Ovary (tissue), 9 donors: ENCODE measurements around the gene RAB31. TPM values are rescaled to one million over a fixed set of nuclear protein-coding genes. Genes with fewer than 3 reads are reported as not detected.
A peak's percentile ranks its signal among the peaks of the same experiment; 100 is the strongest.

Source experiments
- DNase-seq, 5 donors: peaks; one replicate each; pipeline ENCODE4 v3.0.0-alpha.2; 2019 to 2020
- H3K27ac ChIP-seq, 2 donors: fragments of 200-600 bp; one replicate each; pipeline versions ENCODE4 v1.5.1 to v1.8.0; 2019 to 2022
- H3K27me3 ChIP-seq: fragments of 200-600 bp; one replicate; pipeline ENCODE4 v1.8.0; 2022
- H3K36me3 ChIP-seq: fragments of 200-600 bp; sonication (generic); one replicate; pipeline ENCODE4 v1.5.1; 2019
- H3K4me1 ChIP-seq: one replicate; pipeline ENCODE4 v1.8.1; 2013; ENCODE audit warnings: mild to moderate bottlenecking, moderate library complexity; ENCODE audit not compliant: insufficient read depth
- H3K4me3 ChIP-seq: fragments of 200-600 bp; sonication (generic); one replicate; pipeline ENCODE4 v1.5.1; 2017
- H3K9me3 ChIP-seq, 2 donors: fragments of 200-600 bp in 1 of 2; sonication (generic) in 1 of 2; one replicate each; pipeline versions ENCODE4 v1.5.1 to v1.8.1; 2013 to 2019; ENCODE audit warnings: mild to moderate bottlenecking in 1 of 2, moderate library complexity in 1 of 2
- CTCF ChIP-seq, 3 donors: fragments of 450-650 bp in 2 of 3; fragments of 200-600 bp in 1 of 3; IDR thresholded peaks; one replicate each; pipeline versions ENCODE4 v1.5.1 to v1.8.0; 2016 to 2022; ENCODE audit warnings: antibody characterized with exemption in 3 of 3, mild to moderate bottlenecking in 1 of 3
- EP300 ChIP-seq: sonication (generic); formaldehyde crosslinking; IDR thresholded peaks from one replicate; pipeline ENCODE4 v1.6.1; 2017; ENCODE audit warnings: antibody characterized with exemption
- POLR2A ChIP-seq: fragments of 450-650 bp; IDR thresholded peaks from one replicate; pipeline ENCODE4 v1.6.1; 2017; ENCODE audit warnings: antibody characterized with exemption, mild to moderate bottlenecking, moderate library complexity
- WGBS, 3 donors: extraction: QIAGEN DNeasy Blood & Tissue Kit in 1 of 3; methylation state at CpG; one replicate each; pipeline versions ENCODE4 v1.1.5 to v1.1.7; 2013 to 2017; 5-methylcytosine and 5-hydroxymethylcytosine counted together
- intact Hi-C, 4 donors: fragments of 100-400 bp; cut with DNase I; formaldehyde crosslinking; loops; one replicate each; pipeline versions ENCODE4 v1.11.0 to v1.15.1; 2022 to 2023
- polyA plus RNA-seq, 2 donors: library from polyadenylated mRNA; stranded (reverse); fragments of 200-250 nt in 1 of 2; fragments of 350-450 nt in 1 of 2; fragmentation: Illumina TruSeq in 1 of 2; extraction: RNeasy Lipid Tissue Mini Kit (QIAGEN cat#74804) in 1 of 2; gene quantifications; one replicate each; pipeline ENCODE4 v1.2.3, GENCODE V29; 2013 to 2014
- total RNA-seq, 7 donors: library from RNA; depleted of rRNA in 2 of 7; stranded (reverse); fragments of >200 nt in 2 of 7; fragmentation: NEBNext Ultra II Directional in 3 of 7; extraction: Animal tissue kit (Norgen Biotek cat#: 25700) in 3 of 7; gene quantifications; one replicate each; pipeline versions ENCODE4 v1.1.0 to v1.2.4, GENCODE V29; 2016 to 2023
- donor health status: DM: no; HTN: no; CAD: no; lungs with moderate emphysema.
- donor health status: DM: no; HTN: no; CAD: no.
- donor health status: Bipolar disorder and iron deficiency.
- donor health status: DM: yes; HTN: yes; CAD: no.
- donor health status: DM: no; HTN: no; CAD: no.
- donor health status: DM: yes; HTN: yes; CAD: no.

The RAB31 gene
- total and polyA plus RNA-seq, 9 donors = 37.9 to 188 (median 62.8) TPM

- H3K27me3 ChIP-seq = no peaks in the 10 kb centered on the region
- peaks cover 8% of the 10 kb centered on the region for H3K4me1 ChIP-seq
- 93 to 96% (median 94%) methylated on average over 3 of the region's 3 CpGs for WGBS, 3 donors
- no peak overlapping the region for H3K27ac ChIP-seq
- H3K4me3 ChIP-seq = no peak overlapping the region
- no peak for DNase-seq
- no peaks in the 10 kb centered on the region for H3K9me3 ChIP-seq
- TF ChIP-seq POLR2A (no peak), EP300 (no peak), CTCF (IDR thresholded peaks at IDR 0.05) (no peak)
- intact Hi-C loops = loop anchor here in 1 of 4 donors (10.0 kb wide), 1 partner anchor 240 kb away; no protein-coding TSS in a partner anchor
- H3K36me3 ChIP-seq = no peaks in the 10 kb centered on the region
These were observed 6.9 kb downstream of the RAB31 start for GRCh38 chr18:9715088-9715343.

- WGBS, 3 donors = 86 to 89% (median 86%) methylated on average over 10 of the region's 10 CpGs
- no peak overlapping the region for H3K27ac ChIP-seq
- no peak for DNase-seq
- intact Hi-C loops = loop anchor here in 1 of 4 donors (10.0 kb wide), 1 partner anchor 239 kb away; no protein-coding TSS in a partner anchor
- no peaks in the 10 kb centered on the region for H3K9me3 ChIP-seq
- H3K4me3 ChIP-seq = no peak overlapping the region
- TF ChIP-seq EP300 = no peak
- TF ChIP-seq POLR2A = no peak
- no peak for TF ChIP-seq CTCF (IDR thresholded peaks at IDR 0.05)
- no peaks in the 10 kb centered on the region for H3K27me3 ChIP-seq
- H3K36me3 ChIP-seq = no peaks in the 10 kb centered on the region
- H3K4me1 ChIP-seq = peaks cover 10% of the 10 kb centered on the region
These were observed 8.1 kb downstream of the RAB31 start for GRCh38 chr18:9715978-9716774.

- peaks cover 6% of the 10 kb centered on the region for H3K4me1 ChIP-seq
- no peaks in the 10 kb centered on the region for H3K27me3 ChIP-seq
- intact Hi-C loops = loop anchor here in 1 of 4 donors (10.0 kb wide), 1 partner anchor 238 kb away; no protein-coding TSS in a partner anchor
- H3K4me3 ChIP-seq = no peak overlapping the region
- H3K27ac ChIP-seq = no peak overlapping the region
- DNase-seq = no peak
- H3K36me3 ChIP-seq = no peaks in the 10 kb centered on the region
- WGBS, 3 donors = 91 to 92% (median 91%) methylated on average over 8 of the region's 8 CpGs
- H3K9me3 ChIP-seq = no peaks in the 10 kb centered on the region
- TF ChIP-seq CTCF (IDR thresholded peaks at IDR 0.05) (no peak), EP300 (no peak), POLR2A (no peak)
These were observed 8.9 kb downstream of the RAB31 start for GRCh38 chr18:9716780-9717563.

- DNase-seq = peak; percentile 45 to 66 (median 54)
- Histone ChIP-seq H3K4me1 (peaks cover 4% of the 10 kb centered on the region), H3K27ac (no peak overlapping the region), H3K4me3 (no peak overlapping the region), H3K27me3 (no peaks in the 10 kb centered on the region), H3K9me3 (no peaks in the 10 kb centered on the region), H3K36me3 (no peaks in the 10 kb centered on the region)
- WGBS, 3 donors = 6 to 13% (median 7%) methylated on average over 12 of the region's 12 CpGs
- intact Hi-C loops = loop anchor here in 1 of 4 donors (10.0 kb wide), 1 partner anchor 235 kb away; no protein-coding TSS in a partner anchor
- TF ChIP-seq POLR2A (no peak), EP300 (no peak), CTCF (IDR thresholded peaks at IDR 0.05) (no peak)
These were observed 11.4 kb downstream of the RAB31 start for GRCh38 chr18:9719421-9719981.
